GM18868 (cell line): Measurements from ENCODE around the gene LIPC.

Experiments used
- ATAC-seq: cut with Tn5 transposase; IDR thresholded peaks from one replicate; pipeline ENCODE4 v1.9.1; 2021; ENCODE audit warnings: mild to moderate bottlenecking, moderate library complexity; ENCODE audit not compliant: unreplicated experiment

LIPC gene

GRCh38 chr15:58405865-58406264 lies 25.9 kb upstream of the LIPC start:
- no peak for ATAC-seq

GRCh38 chr15:58406811-58407210 lies 25.0 kb upstream of the LIPC start:
- no peak for ATAC-seq

GRCh38 chr15:58407236-58407775 lies 24.5 kb upstream of the LIPC start:
- no peak for ATAC-seq

- no peak for ATAC-seq
These were observed 24.0 kb upstream of the LIPC start for GRCh38 chr15:58407778-58408177.

DNA sequence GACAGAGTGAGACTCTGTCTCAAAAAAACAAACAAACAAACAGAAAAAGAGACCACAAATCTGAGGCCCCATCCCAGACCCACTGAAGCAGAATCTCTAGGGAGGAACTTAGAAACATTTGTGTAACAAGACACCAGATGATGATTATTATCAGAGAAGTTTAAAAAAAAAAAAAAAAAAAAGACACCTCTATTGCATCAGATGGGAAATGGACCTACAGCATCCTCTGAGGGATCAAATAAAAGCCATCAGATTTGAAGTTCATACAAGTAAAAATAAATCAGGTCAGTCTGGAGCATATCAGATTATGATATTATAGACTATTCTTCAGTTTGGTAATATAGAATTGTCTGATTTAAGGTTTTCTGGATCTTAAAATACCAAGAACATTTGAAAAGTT lies 21.9 kb upstream of the LIPC start:
- no peak for ATAC-seq

GRCh38 chr15:58410353-58410752 lies 21.4 kb upstream of the LIPC start:
- ATAC-seq = no peak

GRCh38 chr15:58413253-58413652 lies 18.5 kb upstream of the LIPC start:
- ATAC-seq = no peak

DNA sequence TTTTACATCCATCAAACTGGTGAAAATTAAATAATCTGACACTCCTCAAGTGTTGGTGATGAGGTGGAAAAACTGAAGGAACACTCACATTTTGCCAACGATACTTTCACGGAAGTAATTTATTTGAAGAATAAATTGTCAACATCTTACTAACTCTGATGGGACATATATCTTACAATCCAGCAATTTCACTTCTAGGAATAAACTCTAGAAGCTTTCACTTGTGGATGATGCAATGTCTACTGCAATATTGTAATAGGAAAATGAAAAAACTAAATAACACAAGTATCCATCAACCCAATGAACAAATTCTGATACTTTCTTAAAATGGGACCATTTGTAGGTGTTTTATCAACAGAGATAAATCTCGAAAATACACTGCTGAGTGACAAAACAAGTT lies 16.2 kb upstream of the LIPC start:
- no peak for ATAC-seq

- ATAC-seq = no peak
These were observed 14.8 kb upstream of the LIPC start for GRCh38 chr15:58416963-58417362.

- ATAC-seq = no peak
These were observed 13.7 kb upstream of the LIPC start for GRCh38 chr15:58418135-58418534.

- ATAC-seq = peak; percentile 28
These were observed 11.8 kb upstream of the LIPC start for GRCh38 chr15:58419803-58420524.

DNA sequence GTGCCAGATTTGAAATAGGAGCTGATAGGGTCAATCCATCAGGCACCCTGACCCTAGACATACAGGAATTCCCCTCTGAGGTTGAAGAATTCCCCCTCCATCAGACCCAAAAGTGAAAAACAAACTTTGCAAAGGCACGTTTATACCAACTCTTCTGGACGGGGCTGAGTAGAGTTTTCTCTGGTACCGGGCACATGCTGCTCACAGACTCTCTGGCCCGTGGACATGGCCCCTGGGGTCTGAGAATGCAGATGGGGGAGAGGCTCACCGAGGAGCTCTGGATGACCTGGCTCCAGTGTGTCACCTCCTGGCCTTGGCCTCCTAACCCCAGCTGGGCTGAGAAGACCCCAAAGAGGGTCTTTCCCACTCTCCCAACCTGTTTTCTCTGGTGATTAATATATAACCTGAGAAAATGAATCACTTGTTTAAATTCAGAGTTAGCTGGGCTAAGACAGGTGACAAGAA lies 11.2 kb upstream of the LIPC start:
- peak; percentile 70 for ATAC-seq

DNA sequence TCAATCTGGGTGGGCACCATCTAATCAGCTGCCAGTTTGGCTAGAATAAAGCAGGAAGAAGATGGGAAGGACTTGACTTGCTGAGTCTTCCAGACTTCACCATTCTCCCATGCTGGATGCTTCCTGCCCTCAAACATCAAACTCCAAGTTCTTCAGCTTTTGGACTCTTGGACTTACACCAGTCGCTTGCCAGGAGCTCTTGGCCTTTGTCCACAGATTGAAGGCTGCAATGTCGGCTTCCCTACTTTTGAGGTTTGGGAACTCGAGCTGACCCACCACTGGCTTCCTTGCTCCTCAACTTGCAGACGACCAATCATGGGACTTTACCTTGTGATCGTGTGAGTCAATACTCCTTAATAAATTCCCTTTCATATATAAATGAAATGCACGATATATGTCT lies 8.6 kb upstream of the LIPC start:
- ATAC-seq = no peak

GRCh38 chr15:58423831-58424608 lies 7.8 kb upstream of the LIPC start:
- ATAC-seq = no peak

DNA sequence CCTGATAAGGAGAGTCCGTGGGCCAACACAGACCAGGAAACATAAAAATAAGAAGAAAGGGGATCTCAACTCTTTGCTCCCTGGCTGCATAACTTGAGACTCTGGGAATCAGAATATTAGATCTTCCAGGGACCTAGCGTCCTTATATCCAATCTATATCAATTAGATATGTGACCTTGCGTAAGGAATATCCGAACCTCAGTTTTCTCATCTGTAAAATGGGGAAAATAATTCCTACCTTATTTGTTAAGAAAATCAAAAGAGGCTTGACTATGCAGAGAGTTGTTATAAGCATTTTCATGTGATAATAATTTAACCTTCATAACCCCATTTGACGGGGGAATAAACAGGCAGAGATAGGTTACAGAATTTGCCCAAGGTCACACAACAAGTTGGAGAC lies 7.1 kb upstream of the LIPC start:
- no peak for ATAC-seq

- no peak for ATAC-seq
These were observed 6.6 kb upstream of the LIPC start for GRCh38 chr15:58425185-58425584.

DNA sequence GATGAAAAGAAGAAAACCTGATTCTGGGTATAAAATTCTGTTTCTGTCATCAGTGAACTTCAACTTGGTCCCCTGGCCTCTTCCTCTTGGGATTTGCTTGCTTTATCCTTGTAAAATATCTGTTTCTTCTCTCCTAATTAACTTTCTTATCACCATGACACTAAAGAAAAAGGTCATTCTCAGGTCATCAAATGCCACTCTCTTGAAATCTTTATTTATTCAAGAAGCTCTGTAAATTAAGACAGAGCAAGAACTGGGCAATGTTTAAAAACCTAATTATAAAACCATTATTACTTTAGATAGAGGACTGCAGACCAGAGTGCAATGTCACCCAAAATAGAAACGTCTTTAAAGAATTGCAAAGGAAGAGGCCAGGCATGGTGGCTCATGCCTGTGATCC lies 6.0 kb upstream of the LIPC start:
- ATAC-seq = no peak

- ATAC-seq = no peak
These were observed 5.3 kb upstream of the LIPC start for GRCh38 chr15:58426501-58426900.

- no peak for ATAC-seq
These were observed 3.8 kb upstream of the LIPC start for GRCh38 chr15:58427987-58428386.

- ATAC-seq = no peak
These were observed 1.5 kb upstream of the LIPC start for GRCh38 chr15:58430224-58430787.

GRCh38 chr15:58432401-58432800 lies 610 bp downstream of the LIPC start:
- no peak for ATAC-seq
